Measurements from ENCODE around the gene TMEM97.

DNA sequence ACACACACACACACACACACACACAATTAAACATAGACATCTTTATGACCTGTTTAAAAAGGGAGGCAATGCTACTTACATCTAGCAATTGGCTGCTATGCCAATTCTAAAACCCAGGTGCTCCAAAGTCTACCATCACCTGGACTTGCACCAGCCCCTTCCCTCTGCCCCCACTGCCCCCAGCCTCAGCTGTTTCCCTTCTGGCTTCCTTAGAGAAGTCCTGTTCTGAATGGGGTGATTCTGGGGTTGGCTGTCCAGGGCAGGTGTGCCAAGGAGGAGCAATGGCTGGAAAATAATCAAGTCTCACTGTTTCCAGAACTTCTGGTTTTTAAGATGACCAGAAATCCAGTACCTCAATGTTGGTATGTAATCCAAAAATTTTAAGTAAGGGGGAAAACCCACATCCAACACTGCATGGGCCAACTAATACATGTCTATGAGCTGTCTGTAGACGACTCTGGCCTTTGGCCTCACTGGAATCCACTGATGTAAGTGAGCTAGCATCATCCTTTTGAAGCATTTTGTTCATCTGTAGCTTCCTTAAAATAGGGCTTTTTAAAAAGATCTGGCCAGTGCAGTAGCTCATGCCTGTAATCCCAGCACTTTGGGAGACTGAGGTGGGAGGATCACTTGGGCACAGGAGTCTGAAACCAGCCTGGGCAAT is 14.2 kb downstream of the TMEM97 start:
- no peak for TF ChIP-seq EZH2phosphoT487 (IDR thresholded peaks at IDR 0.05; ENCODE audit: insufficient read depth, low read depth)
- no peak for TF ChIP-seq EZH2 (IDR thresholded peaks at IDR 0.05; ENCODE audit: insufficient read depth, poor library complexity, severe bottlenecking)

Measured in GM23248 (cell line).